Mesothelial cell of epicardium (in vitro differentiated cells): ENCODE results near the gene CCDC32. TPM values are rescaled to one million over a fixed set of nuclear protein-coding genes. Genes with fewer than 3 reads are reported as not detected.
"Not testable (repeated sequence)": the region's sequence is repeated elsewhere in the genome, so short reads cannot be mapped to it uniquely, and the experiment has no call there.

Source experiments
- DNase-seq, 2 experiments: peaks; one replicate each; pipeline ENCODE4 v3.0.0; 2021; ENCODE audit warnings: low spot score in 2 of 2; ENCODE audit not compliant: unreplicated experiment in 2 of 2
- H3K27ac Mint-ChIP-seq: 2 replicates; pipeline ENCODE4 v1.8.0; 2021; ENCODE audit warnings: mixed read lengths
- H3K27me3 Mint-ChIP-seq: 2 replicates; pipeline ENCODE4 v1.8.0; 2021; ENCODE audit warnings: low read depth, mixed read lengths
- H3K36me3 Mint-ChIP-seq: 2 replicates; pipeline ENCODE4 v1.8.0; 2021; ENCODE audit warnings: mixed read lengths
- H3K4me1 Mint-ChIP-seq: 2 replicates; pipeline ENCODE4 v1.8.0; 2021; ENCODE audit warnings: mixed read lengths
- H3K4me3 Mint-ChIP-seq: 2 replicates; pipeline ENCODE4 v1.8.0; 2021; ENCODE audit warnings: mild to moderate bottlenecking, moderate library complexity, mixed read lengths
- H3K9me3 Mint-ChIP-seq: 2 replicates; pipeline ENCODE4 v1.8.0; 2021; ENCODE audit warnings: mixed read lengths
- total RNA-seq: library from RNA; stranded (reverse); gene quantifications from 3 replicates; pipeline ENCODE4 v1.2.1, GENCODE V29; 2021
- TF ChIP-seq, protein P1 (sequence below): fragments of 200-600 bp; sonication (generic); IDR thresholded peaks from one replicate; pipeline ENCODE4 v1.5.0; 2021; ENCODE audit warnings: antibody characterized with exemption; ENCODE audit not compliant: unreplicated experiment

Gene CCDC32
- total RNA-seq, 1 donor from 2014 or later = 28.8 TPM

- H3K9me3 Mint-ChIP-seq = peaks cover 2% of the 10 kb centered on the region
- TF ChIP-seq, protein P1, sequence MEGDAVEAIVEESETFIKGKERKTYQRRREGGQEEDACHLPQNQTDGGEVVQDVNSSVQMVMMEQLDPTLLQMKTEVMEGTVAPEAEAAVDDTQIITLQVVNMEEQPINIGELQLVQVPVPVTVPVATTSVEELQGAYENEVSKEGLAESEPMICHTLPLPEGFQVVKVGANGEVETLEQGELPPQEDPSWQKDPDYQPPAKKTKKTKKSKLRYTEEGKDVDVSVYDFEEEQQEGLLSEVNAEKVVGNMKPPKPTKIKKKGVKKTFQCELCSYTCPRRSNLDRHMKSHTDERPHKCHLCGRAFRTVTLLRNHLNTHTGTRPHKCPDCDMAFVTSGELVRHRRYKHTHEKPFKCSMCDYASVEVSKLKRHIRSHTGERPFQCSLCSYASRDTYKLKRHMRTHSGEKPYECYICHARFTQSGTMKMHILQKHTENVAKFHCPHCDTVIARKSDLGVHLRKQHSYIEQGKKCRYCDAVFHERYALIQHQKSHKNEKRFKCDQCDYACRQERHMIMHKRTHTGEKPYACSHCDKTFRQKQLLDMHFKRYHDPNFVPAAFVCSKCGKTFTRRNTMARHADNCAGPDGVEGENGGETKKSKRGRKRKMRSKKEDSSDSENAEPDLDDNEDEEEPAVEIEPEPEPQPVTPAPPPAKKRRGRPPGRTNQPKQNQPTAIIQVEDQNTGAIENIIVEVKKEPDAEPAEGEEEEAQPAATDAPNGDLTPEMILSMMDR = no peak
- no peak overlapping the region for H3K27ac Mint-ChIP-seq
- peaks cover 2% of the 10 kb centered on the region for H3K36me3 Mint-ChIP-seq
- no peaks in the 10 kb centered on the region for H3K4me1 Mint-ChIP-seq
- no peak for DNase-seq
- H3K27me3 Mint-ChIP-seq = peaks cover 2% of the 10 kb centered on the region
- H3K4me3 Mint-ChIP-seq = no peak overlapping the region
Measured at GRCh38 chr15:40582726-40583246, 17.9 kb upstream of the CCDC32 start.

DNA sequence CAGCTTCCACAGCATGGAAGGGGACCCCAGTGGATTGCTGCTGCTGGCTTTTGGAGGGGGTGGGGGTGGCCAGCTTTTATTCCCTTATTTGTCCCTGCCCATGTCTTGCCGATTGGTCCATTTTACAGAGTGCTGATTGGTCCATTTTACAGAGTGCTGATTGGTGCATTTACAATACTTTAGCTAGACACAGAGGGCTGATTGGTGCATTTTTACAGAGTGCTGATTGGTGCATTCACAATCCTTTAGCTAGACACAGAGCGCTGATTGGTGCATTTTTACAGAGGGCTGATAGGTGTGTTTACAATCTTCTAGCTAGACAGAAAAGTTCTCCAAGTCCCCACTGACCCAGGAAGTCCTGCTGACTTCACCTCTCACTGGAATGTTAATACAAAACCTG is 17.0 kb upstream of the CCDC32 start:
- not testable (repeated sequence) for H3K9me3 Mint-ChIP-seq, H3K4me3 Mint-ChIP-seq, H3K27ac Mint-ChIP-seq, H3K36me3 Mint-ChIP-seq, H3K27me3 Mint-ChIP-seq, DNase-seq, H3K4me1 Mint-ChIP-seq

GRCh38 chr15:40578892-40579291 is 14.1 kb upstream of the CCDC32 start:
- Mint-ChIP-seq H3K9me3 (peaks cover 3% of the 10 kb centered on the region), H3K27ac (no peak overlapping the region)

GRCh38 chr15:40576914-40577313 is 12.1 kb upstream of the CCDC32 start:
- H3K27me3 Mint-ChIP-seq, H3K27ac Mint-ChIP-seq, H3K4me3 Mint-ChIP-seq: not testable (repeated sequence)

More at GRCh38 chr15:40578892-40579291, 14.1 kb upstream of the CCDC32 start:
- Mint-ChIP-seq H3K36me3 (peaks cover 22% of the 10 kb centered on the region), H3K4me1 (no peaks in the 10 kb centered on the region), H3K4me3 (no peak overlapping the region), H3K27me3 (no peaks in the 10 kb centered on the region)
- TF ChIP-seq, protein P1 = no peak
- DNase-seq = no peak

DNA sequence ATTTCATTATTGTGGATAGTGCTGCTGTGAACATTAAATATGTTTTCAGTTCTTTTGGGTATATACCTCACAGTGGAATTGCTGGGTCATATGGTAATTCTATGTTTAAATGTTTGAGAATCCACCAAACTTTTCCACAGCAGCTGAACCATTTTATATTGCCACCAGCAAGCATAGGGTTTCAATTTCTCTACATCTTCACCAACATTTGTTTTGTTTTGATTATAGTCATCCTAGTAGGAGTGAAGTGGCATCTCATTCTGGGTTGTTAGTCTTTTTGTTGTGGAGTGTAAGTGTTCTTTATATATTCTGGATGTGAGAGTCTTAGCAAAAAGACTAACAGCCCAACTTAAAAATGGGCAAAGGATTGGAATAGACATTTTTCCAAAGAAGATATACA is 10.3 kb upstream of the CCDC32 start:
- H3K27ac Mint-ChIP-seq = no peak overlapping the region
- H3K9me3 Mint-ChIP-seq = peaks cover 3% of the 10 kb centered on the region
- H3K4me3 Mint-ChIP-seq = no peak overlapping the region

More at GRCh38 chr15:40576914-40577313, 12.1 kb upstream of the CCDC32 start:
- not testable (repeated sequence) for H3K4me1 Mint-ChIP-seq, DNase-seq, H3K9me3 Mint-ChIP-seq
- H3K36me3 Mint-ChIP-seq = peaks cover 33% of the 10 kb centered on the region

DNA sequence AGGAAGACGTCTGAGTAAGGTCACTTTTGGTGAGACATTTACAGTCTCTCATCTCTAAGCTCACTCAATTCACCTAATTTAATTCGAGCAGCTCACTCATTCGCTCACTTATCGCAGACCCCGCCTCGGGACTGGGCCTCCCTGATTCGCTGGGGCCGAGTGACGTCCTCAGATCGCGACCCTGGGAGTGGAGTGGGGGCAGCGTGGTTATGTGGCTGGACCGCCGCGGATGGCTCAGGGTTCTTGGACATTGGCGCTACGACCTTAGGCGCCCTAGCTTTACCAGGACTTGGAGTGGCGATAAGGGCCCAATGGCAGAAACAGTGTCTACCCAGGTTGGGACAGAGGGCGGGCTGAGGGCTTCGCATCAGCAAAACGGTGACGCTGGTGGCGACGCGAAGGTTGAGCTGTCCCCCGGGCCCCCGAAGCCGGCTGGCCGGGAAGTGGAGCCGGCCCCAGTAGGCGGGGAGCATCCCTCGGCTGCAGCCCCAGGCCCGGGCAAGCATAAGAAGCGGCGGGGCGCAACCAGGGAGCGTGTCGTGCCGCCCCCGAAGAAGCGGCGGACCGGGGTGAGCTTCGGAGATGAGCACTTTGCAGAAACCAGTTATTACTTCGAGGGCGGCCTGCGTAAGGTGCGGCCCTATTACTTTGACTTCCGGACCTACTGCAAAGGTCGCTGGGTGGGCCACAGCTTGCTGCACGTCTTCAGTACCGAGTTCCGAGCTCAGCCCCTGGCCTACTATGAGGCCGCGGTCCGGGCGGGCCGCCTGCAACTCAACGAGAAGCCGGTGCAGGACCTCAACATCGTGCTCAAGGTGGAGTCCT is 4.5 kb upstream of the CCDC32 start, which contains the start of gene RPUSD2:
Gene RPUSD2 (plus strand): TSS at position 171 of the 825 bp plus-strand sequence. CDS start 39 bp downstream, at position 210.
- H3K36me3 Mint-ChIP-seq = peaks cover 15% of the 10 kb centered on the region
- no peaks in the 10 kb centered on the region for H3K27me3 Mint-ChIP-seq
- peaks cover 24% of the 10 kb centered on the region for H3K4me1 Mint-ChIP-seq
- H3K4me3 Mint-ChIP-seq = peak within 1 kb of the TSS; percentile 97
- H3K27ac Mint-ChIP-seq = peak within 1 kb of the TSS; percentile 96
- TF ChIP-seq, protein P1 = no peak
- H3K9me3 Mint-ChIP-seq = no peaks in the 10 kb centered on the region
- peak; percentile 81 to 95 for DNase-seq

More for the DNA sequence above, 10.3 kb upstream of the CCDC32 start:
- no peak for DNase-seq
- Mint-ChIP-seq H3K27me3 (no peaks in the 10 kb centered on the region), H3K4me1 (peaks cover 9% of the 10 kb centered on the region), H3K36me3 (peaks cover 33% of the 10 kb centered on the region)
- TF ChIP-seq, protein P1 = no peak
